Small intestine (tissue), 7 donors: Measurements from ENCODE around the gene UVSSA. TPM values are rescaled to one million over a fixed set of nuclear protein-coding genes. Genes with fewer than 3 reads are reported as not detected.

Source experiments
- DNase-seq, 2 donors: peaks; one replicate each; pipeline versions ENCODE4 v3.0.0 to v3.0.0-alpha.2; 2013
- FAIRE-seq: peaks from 2 replicates; lab custom pipeline; 2012; peaks lifted over from hg19 to GRCh38; lab: Jason Lieb, UNC
- H3K27ac ChIP-seq, 3 donors: one replicate each; pipeline ENCODE4 v1.5.1; 2013; ENCODE audit warnings: low read length in 2 of 3, mild to moderate bottlenecking in 2 of 3, control low read depth in 1 of 3, inconsistent platforms in 1 of 3, low read depth in 1 of 3, moderate library complexity in 1 of 3
- H3K27me3 ChIP-seq, 3 donors: one replicate each; pipeline ENCODE4 v1.6.1; 2013; ENCODE audit warnings: low read length in 3 of 3, inconsistent platforms in 1 of 3; ENCODE audit not compliant: control insufficient read depth in 3 of 3, insufficient read depth in 3 of 3
- H3K36me3 ChIP-seq, 3 donors: one replicate each; pipeline ENCODE4 v1.6.1; 2013; ENCODE audit warnings: low read length in 3 of 3, inconsistent platforms in 1 of 3, low read depth in 1 of 3, mild to moderate bottlenecking in 1 of 3, moderate library complexity in 1 of 3; ENCODE audit not compliant: control insufficient read depth in 3 of 3, insufficient read depth in 2 of 3
- H3K4me1 ChIP-seq, 3 donors: one replicate each; pipeline ENCODE4 v1.6.1; 2013; ENCODE audit warnings: low read length in 2 of 3, inconsistent platforms in 1 of 3, low read depth in 1 of 3, mild to moderate bottlenecking in 1 of 3, moderate library complexity in 1 of 3; ENCODE audit not compliant: control insufficient read depth in 3 of 3, insufficient read depth in 2 of 3
- H3K4me3 ChIP-seq, 3 donors: one replicate each; pipeline ENCODE4 v1.5.1; 2013; ENCODE audit warnings: low read length in 3 of 3, control low read depth in 1 of 3, inconsistent platforms in 1 of 3, low read depth in 1 of 3, mild to moderate bottlenecking in 1 of 3, moderate library complexity in 1 of 3
- H3K9me3 ChIP-seq, 2 donors: one replicate each; pipeline ENCODE4 v1.6.1; 2013; ENCODE audit warnings: low read depth in 1 of 2, low read length in 1 of 2; ENCODE audit not compliant: control insufficient read depth in 2 of 2, insufficient read depth in 1 of 2
- WGBS, 3 donors: extraction: QIAGEN DNeasy Blood & Tissue Kit; methylation state at CpG; one replicate each; pipeline ENCODE4 v1.1.7; 2013; 5-methylcytosine and 5-hydroxymethylcytosine counted together
- polyA plus RNA-seq, 4 donors: library from polyadenylated mRNA; stranded (reverse) in 3 of 4; unstranded in 1 of 4; fragments of 200-250 nt in 3 of 4; fragments of 120-200 nt in 1 of 4; gene quantifications; one replicate each; pipeline versions ENCODE4 v1.2.1 to v1.2.3, GENCODE V29; 2013
- donor health status: healthy with polysubstance abuse.
- donor health status: control.
- donor health status: control.
- donor health status: Bipolar disorder and iron deficiency.
- donor health status: healthy.

UVSSA gene
- polyA plus RNA-seq, 4 donors, result 8.5 to 20.3 (median 9.8) TPM

DNA sequence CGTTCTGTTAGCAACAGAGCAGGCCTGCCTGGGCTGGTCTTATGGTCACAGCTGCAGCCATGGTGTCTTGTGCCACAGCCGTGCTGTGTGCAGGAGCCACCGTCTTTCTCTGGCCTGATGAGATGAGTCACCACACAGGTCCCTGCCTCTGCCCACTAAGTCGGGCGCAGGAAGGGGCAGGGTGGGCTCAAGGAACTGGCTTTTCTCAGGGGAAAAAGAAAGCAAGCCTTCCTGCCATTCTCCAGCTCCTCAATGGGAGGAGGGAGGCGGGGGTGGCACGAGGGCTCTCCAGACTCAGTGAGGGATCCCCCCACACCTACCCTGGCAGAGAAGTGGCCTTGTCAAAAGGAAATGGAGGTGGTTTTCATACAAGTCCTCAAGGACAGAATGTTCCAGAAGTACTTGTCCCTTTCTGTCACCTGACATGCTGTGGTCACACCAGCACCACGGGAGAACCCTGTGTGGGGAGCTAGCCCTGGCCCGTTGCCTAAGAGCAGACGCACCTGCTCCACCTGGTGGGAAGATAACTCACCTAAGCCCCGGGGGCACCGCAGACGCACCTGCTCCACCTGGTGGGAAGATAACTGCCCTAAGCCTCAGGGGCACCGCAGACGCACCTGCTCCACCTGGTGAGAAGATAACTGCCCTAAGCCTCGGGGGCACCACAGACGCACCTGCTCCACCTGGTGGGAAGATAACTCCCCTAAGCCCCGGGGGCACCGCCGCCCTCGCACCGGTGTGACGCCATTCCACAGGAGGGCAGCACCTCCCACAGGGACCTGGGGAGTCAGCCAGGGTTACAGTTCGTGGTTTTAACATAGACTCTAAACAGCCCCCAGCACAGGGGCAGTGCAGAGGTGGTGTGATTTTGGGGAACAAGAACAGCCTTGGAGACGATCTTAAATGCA lies 18.5 kb downstream of the UVSSA start:
- Histone ChIP-seq H3K27ac (no peak overlapping the region), H3K36me3 (peaks cover 0 to 51% (median 4%) of the 10 kb centered on the region in 3 donors), H3K4me3 (no peak overlapping the region), H3K27me3 (no peaks in the 10 kb centered on the region), H3K9me3 (no peaks in the 10 kb centered on the region), H3K4me1 (no peaks in the 10 kb centered on the region)
- DNase-seq (peak; percentile 33 to 52), FAIRE-seq (no peak)
- WGBS, 3 donors, result 31 to 64% (median 44%) methylated on average over 25 of the region's 25 CpGs

DNA sequence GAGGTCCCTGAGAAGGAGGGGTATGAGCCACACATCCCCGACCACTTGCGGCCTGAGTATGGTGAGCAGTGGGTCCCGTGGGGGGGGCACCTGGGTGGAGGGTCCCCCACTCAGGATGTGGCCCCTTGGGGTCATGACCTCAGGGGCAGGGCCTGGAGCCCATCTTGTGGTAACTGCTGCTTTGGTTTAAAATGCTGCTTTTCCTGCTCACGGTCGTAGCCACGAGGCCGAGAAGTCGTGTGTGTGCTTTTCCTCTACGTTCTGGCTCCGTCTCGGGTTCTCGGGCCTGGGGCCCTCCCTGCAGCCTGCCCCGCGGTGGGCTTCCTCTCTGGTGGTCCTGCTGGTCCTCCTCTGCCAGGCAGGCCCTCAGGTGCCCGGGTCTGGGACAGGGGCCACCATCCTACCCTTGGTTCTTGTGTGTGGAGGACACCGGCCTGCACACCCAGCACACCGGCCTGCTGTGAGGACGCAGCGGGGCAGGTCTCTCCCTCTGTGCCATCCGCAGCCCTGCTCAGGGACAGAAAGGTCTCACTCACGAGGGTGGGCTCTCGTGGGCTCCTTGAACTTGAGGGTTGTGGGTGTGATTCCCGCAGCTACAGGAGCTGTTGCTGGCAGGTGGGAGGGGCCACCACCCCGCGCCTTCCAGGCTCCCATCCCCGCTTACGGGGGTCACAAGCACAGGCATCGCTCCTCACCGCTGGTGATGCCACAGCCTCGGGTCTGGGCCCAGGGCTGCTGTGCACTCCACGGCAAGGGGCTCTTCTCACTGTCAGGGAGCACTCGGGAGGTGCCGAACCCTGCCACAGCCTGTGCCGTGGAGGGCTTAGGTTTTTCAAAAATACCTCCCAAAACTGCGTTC lies 19.6 kb downstream of the UVSSA start:
- 94 to 96% (median 95%) methylated on average over 35 of the region's 35 CpGs for WGBS, 3 donors
- Histone ChIP-seq H3K27ac (no peak overlapping the region), H3K27me3 (no peaks in the 10 kb centered on the region), H3K9me3 (no peaks in the 10 kb centered on the region), H3K4me3 (no peak overlapping the region), H3K36me3 (peaks cover 0 to 52% (median 4%) of the 10 kb centered on the region in 3 donors), H3K4me1 (no peaks in the 10 kb centered on the region)
- no peak for FAIRE-seq
- no peak for DNase-seq

DNA sequence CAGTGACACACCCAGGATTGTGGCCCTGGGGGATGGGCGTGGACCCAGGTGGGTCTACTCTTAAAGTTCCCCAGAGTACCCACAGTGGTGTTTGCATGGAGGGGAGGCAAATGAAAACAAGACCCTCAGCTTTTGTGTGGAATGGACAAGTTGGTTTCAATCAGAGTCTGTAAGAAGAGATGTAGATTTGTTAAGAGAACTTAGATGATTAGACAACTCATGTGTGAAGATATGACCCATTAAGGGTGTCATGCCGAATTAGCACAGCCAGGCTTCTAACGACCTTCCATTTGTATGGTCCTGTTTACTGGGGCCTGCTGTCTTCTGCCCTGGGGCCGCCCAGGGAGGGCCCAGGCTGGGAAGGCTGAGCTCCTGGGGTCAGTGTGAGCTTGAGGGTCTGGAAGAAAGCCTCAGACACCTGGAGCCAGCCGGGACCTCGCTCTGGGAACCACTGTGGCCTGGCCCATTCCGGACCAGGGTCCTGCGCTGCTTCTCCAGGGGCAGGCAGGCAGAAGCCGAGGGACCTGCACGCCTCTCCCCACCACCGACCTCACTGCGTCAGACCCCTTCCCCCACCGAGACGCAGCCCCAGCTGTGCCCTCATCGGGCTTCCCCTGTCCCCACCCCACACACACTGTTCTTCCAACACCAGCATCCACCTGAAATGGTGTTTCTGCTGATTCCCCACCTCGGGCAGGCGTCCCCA lies 20.4 kb downstream of the UVSSA start:
- no peak for FAIRE-seq
- H3K36me3 ChIP-seq, result peaks cover 0 to 53% (median 4%) of the 10 kb centered on the region in 3 donors
- DNase-seq, result no peak

DNA sequence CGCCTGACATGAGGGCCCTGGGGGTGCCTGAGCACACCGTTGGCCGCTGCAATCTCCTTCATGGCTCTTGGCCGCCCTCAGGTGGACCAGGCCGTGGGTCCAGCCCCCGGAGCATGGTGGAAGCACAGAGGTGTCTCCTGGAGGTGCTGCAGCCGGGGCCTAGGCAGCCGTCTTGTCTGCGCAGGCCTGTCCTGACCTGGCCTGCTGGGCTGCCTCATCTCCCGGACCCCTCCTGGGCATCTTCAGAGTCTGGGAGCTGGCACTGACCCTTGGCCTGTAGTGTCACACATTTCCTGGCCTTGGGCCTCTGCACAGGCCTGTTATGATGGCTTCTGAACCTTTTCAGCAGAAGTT lies 20.9 kb downstream of the UVSSA start:
- DNase-seq (no peak), FAIRE-seq (no peak)
- Histone ChIP-seq H3K36me3 (peaks cover 0 to 53% (median under 1%) of the 10 kb centered on the region in 3 donors), H3K27ac (no peak overlapping the region), H3K27me3 (no peaks in the 10 kb centered on the region), H3K4me3 (no peak overlapping the region), H3K9me3 (no peaks in the 10 kb centered on the region), H3K4me1 (no peaks in the 10 kb centered on the region)
- 88 to 94% (median 92%) methylated on average over 9 to 10 of the region's 10 CpGs for WGBS, 3 donors

More for the DNA sequence above, 20.4 kb downstream of the UVSSA start:
- H3K27ac ChIP-seq, result no peak overlapping the region
- no peaks in the 10 kb centered on the region for H3K27me3 ChIP-seq
- H3K9me3 ChIP-seq, result no peaks in the 10 kb centered on the region
- H3K4me3 ChIP-seq, result no peak overlapping the region
- no peaks in the 10 kb centered on the region for H3K4me1 ChIP-seq
- 94 to 96% (median 96%) methylated on average over 15 to 17 of the region's 17 CpGs for WGBS, 3 donors

GRCh38 chr4:1368421-1369090 lies 21.5 kb downstream of the UVSSA start:
- DNase-seq (no peak), FAIRE-seq (no peak)
- no peaks in the 10 kb centered on the region for H3K4me1 ChIP-seq
- 93 to 98% (median 93%) methylated on average over 24 of the region's 24 CpGs for WGBS, 3 donors
- no peaks in the 10 kb centered on the region for H3K27me3 ChIP-seq
- H3K27ac ChIP-seq, result no peak overlapping the region
- H3K9me3 ChIP-seq, result no peaks in the 10 kb centered on the region
- H3K36me3 ChIP-seq, result peaks cover 0 to 56% (median 0%) of the 10 kb centered on the region in 3 donors
- no peak overlapping the region for H3K4me3 ChIP-seq

GRCh38 chr4:1369091-1369450 lies 22.1 kb downstream of the UVSSA start:
- peaks cover 0 to 61% (median 0%) of the 10 kb centered on the region in 3 donors for H3K36me3 ChIP-seq
- 90 to 97% (median 92%) methylated on average over 18 of the region's 18 CpGs for WGBS, 3 donors
- FAIRE-seq (no peak), DNase-seq (no peak)
- no peaks in the 10 kb centered on the region for H3K4me1 ChIP-seq
- no peak overlapping the region for H3K4me3 ChIP-seq
- H3K27me3 ChIP-seq, result no peaks in the 10 kb centered on the region
- no peak overlapping the region for H3K27ac ChIP-seq
- no peaks in the 10 kb centered on the region for H3K9me3 ChIP-seq

GRCh38 chr4:1369479-1370079 lies 22.6 kb downstream of the UVSSA start:
- no peak for DNase-seq
- Histone ChIP-seq H3K36me3 (peaks cover 0 to 65% (median under 1%) of the 10 kb centered on the region in 3 donors), H3K9me3 (no peaks in the 10 kb centered on the region), H3K27ac (no peak overlapping the region), H3K4me3 (no peak overlapping the region), H3K27me3 (no peaks in the 10 kb centered on the region), H3K4me1 (no peaks in the 10 kb centered on the region)
- no peak for FAIRE-seq
- WGBS, 3 donors, result 90 to 95% (median 94%) methylated on average over 22 of the region's 22 CpGs
